Panc1 (cell line): ENCODE data around the gene CCDC74B.
"Not testable (repeated sequence)": the region's sequence is repeated elsewhere in the genome, so short reads cannot be mapped to it uniquely, and the experiment has no call there.

Experiments used
- POLR2AphosphoS5 ChIP-seq: IDR thresholded peaks from 2 replicates; pipeline ENCODE4 v1.6.1; 2012; ENCODE audit warnings: mild to moderate bottlenecking, low read depth, low read length, moderate library complexity
- REST ChIP-seq, 2 experiments: IDR thresholded peaks; 2 replicates each; pipeline ENCODE4 v1.6.1; 2011 to 2012; ENCODE audit warnings: low read depth in 2 of 2, control low read depth in 1 of 2, low read length in 1 of 2, mild to moderate bottlenecking in 1 of 2, moderate library complexity in 1 of 2; ENCODE audit not compliant: insufficient read depth in 1 of 2
- TCF7L2 ChIP-seq: IDR thresholded peaks from 2 replicates; pipeline ENCODE4 v1.6.1; 2011; ENCODE audit warnings: mild to moderate bottlenecking, low read depth, low read length, inconsistent platforms
- TF ChIP-seq, protein P1 (sequence below): fragments of 450-650 bp; IDR thresholded peaks from 2 replicates; pipeline ENCODE4 v1.5.1; 2017; ENCODE audit warnings: mild to moderate bottlenecking

DNA sequence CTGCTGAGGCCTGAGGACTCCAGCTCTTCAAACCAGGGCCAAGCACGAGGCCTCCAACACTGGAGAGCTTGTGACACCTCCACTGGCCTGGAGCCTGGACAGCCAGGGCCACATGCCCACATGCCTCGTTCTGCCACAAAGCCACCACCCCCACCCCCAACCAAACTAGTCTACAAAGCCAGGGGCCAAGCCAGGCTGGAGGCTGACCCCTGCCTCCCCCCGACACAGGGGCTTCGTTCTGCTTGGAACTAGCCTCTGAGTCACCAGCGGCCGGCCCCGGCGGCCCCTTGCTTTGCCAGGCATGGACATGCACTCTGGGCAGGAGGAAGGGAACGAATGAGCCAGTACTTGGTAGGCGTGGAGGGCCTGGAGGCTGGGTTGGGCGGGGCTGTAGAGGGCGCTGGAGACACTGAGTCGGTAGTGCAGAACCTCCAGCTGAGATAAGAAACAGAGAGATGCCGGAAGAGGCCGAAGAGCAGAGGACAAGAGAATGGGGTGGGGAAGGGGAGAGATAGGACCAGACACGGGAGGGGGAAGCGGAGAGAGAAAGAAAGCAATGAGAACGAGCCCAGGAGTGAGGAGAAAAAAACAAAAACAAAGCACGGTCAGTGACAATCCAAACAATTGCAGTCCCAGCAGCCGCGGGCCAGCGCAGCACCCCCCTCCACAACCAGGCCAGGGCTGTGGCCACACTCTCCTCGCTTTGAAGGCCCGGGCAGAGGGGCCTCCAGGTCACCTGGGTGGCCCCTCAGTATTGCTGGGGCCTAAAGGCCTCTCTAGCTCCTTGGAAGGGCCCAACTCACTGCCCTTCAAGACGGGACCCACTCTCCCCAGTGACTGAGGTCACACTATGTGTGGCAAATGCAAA, 16.2 kb upstream of the CCDC74B start:
- TF ChIP-seq, protein P1, sequence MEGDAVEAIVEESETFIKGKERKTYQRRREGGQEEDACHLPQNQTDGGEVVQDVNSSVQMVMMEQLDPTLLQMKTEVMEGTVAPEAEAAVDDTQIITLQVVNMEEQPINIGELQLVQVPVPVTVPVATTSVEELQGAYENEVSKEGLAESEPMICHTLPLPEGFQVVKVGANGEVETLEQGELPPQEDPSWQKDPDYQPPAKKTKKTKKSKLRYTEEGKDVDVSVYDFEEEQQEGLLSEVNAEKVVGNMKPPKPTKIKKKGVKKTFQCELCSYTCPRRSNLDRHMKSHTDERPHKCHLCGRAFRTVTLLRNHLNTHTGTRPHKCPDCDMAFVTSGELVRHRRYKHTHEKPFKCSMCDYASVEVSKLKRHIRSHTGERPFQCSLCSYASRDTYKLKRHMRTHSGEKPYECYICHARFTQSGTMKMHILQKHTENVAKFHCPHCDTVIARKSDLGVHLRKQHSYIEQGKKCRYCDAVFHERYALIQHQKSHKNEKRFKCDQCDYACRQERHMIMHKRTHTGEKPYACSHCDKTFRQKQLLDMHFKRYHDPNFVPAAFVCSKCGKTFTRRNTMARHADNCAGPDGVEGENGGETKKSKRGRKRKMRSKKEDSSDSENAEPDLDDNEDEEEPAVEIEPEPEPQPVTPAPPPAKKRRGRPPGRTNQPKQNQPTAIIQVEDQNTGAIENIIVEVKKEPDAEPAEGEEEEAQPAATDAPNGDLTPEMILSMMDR, result not testable (repeated sequence)
- TF ChIP-seq POLR2AphosphoS5; REST (IDR thresholded peaks at IDR 0.05; ENCODE audit: insufficient read depth in 1 of 2, low read depth in 2 of 2, low read length in 1 of 2); TCF7L2: not testable (repeated sequence)
